Measurements from ENCODE around the gene NLGN1.

NLGN1 gene

GRCh38 chr3:173819368-173819767 lies 421.8 kb downstream of the NLGN1 start:
- ATAC-seq (ENCODE audit: low read depth) = no peak
- no peaks in the 10 kb centered on the region for H3K36me3 ChIP-seq (ENCODE audit: low read depth)

DNA sequence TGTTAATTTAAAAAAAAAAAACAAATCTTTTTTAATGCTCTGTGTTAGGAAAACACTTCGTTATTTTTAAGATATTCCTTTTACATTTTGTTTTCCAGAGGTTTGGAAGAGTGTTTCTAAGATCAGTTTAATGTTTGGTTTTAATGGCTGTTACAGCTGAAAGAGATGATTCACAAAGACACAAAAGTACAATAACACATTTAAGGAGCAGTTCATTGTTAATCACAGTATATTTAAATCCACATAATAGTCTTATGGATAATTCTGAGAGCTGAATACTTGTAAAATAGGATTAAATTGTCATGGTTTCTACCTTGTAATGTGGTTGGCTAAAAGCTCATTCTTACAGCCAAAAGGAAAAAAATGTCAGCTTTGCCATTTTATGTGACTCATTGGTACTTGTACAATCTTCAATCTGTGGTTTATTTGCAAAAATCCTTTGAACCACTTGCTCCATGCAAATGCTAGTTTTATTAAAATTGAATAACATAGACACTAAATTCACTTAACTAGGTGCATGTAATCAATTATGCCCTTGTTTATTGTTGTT lies 426.4 kb downstream of the NLGN1 start:
- no peak for ATAC-seq (ENCODE audit: low read depth)
- no peak for TF ChIP-seq CTCF (IDR thresholded peaks at IDR 0.05; ENCODE audit: poor library complexity, severe bottlenecking)
- Histone ChIP-seq H3K4me3 (ENCODE audit: severe bottlenecking) (no peak overlapping the region), H3K36me3 (ENCODE audit: low read depth) (no peaks in the 10 kb centered on the region), H3K27me3 (ENCODE audit: insufficient read depth, poor library complexity, severe bottlenecking) (no peaks in the 10 kb centered on the region), H3K4me1 (ENCODE audit: insufficient read depth, poor library complexity, severe bottlenecking) (no peaks in the 10 kb centered on the region), H3K9me3 (ENCODE audit: severe bottlenecking) (no peaks in the 10 kb centered on the region), H3K27ac (ENCODE audit: poor library complexity, severe bottlenecking) (no peak overlapping the region)
- no peak for DNase-seq (ENCODE audit: low spot score)

More at GRCh38 chr3:173819368-173819767, 421.8 kb downstream of the NLGN1 start:
- no peak for TF ChIP-seq CTCF (IDR thresholded peaks at IDR 0.05; ENCODE audit: poor library complexity, severe bottlenecking)
- no peak overlapping the region for H3K4me3 ChIP-seq (ENCODE audit: severe bottlenecking)
- DNase-seq (ENCODE audit: low spot score) = no peak
- H3K4me1 ChIP-seq (ENCODE audit: insufficient read depth, poor library complexity, severe bottlenecking) = no peaks in the 10 kb centered on the region
- no peak overlapping the region for H3K27ac ChIP-seq (ENCODE audit: poor library complexity, severe bottlenecking)
- no peaks in the 10 kb centered on the region for H3K27me3 ChIP-seq (ENCODE audit: insufficient read depth, poor library complexity, severe bottlenecking)
- H3K9me3 ChIP-seq (ENCODE audit: severe bottlenecking) = no peaks in the 10 kb centered on the region

DNA sequence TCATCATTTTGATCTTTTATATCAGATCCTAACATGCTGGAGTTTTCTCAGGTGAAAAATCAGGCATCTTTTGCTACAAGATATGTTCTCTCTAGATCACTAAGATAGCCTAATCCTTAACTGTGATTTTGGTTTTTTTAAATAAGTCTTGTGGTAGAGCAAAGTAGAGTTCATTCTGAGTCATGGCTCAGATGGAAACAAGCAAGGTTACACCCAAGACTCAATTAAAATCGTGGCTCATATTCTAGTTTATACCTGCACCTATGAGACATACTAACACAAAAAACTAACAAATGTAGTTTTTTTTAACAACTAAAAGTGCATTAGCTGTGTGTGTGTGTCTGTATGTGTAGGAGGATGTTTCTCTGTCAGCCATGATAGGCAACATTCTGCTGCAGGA lies 428.2 kb downstream of the NLGN1 start:
- DNase-seq (ENCODE audit: low spot score) (no peak), ATAC-seq (ENCODE audit: low read depth) (no peak)
- H3K27me3 ChIP-seq (ENCODE audit: insufficient read depth, poor library complexity, severe bottlenecking) = no peaks in the 10 kb centered on the region
- H3K4me3 ChIP-seq (ENCODE audit: severe bottlenecking) = no peak overlapping the region
- H3K27ac ChIP-seq (ENCODE audit: poor library complexity, severe bottlenecking) = no peak overlapping the region
- no peak for TF ChIP-seq CTCF (IDR thresholded peaks at IDR 0.05; ENCODE audit: poor library complexity, severe bottlenecking)
- no peaks in the 10 kb centered on the region for H3K4me1 ChIP-seq (ENCODE audit: insufficient read depth, poor library complexity, severe bottlenecking)
- no peaks in the 10 kb centered on the region for H3K36me3 ChIP-seq (ENCODE audit: low read depth)
- H3K9me3 ChIP-seq (ENCODE audit: severe bottlenecking) = no peaks in the 10 kb centered on the region

- ATAC-seq (ENCODE audit: low read depth) (no peak), DNase-seq (ENCODE audit: low spot score) (no peak)
- Histone ChIP-seq H3K27me3 (ENCODE audit: insufficient read depth, poor library complexity, severe bottlenecking) (no peaks in the 10 kb centered on the region), H3K4me1 (ENCODE audit: insufficient read depth, poor library complexity, severe bottlenecking) (no peaks in the 10 kb centered on the region), H3K36me3 (ENCODE audit: low read depth) (no peaks in the 10 kb centered on the region), H3K4me3 (ENCODE audit: severe bottlenecking) (no peak overlapping the region), H3K9me3 (ENCODE audit: severe bottlenecking) (no peaks in the 10 kb centered on the region), H3K27ac (ENCODE audit: poor library complexity, severe bottlenecking) (no peak overlapping the region)
- TF ChIP-seq CTCF (IDR thresholded peaks at IDR 0.05; ENCODE audit: poor library complexity, severe bottlenecking) = no peak
Observed at GRCh38 chr3:173826416-173826815, 428.9 kb downstream of the NLGN1 start.

DNA sequence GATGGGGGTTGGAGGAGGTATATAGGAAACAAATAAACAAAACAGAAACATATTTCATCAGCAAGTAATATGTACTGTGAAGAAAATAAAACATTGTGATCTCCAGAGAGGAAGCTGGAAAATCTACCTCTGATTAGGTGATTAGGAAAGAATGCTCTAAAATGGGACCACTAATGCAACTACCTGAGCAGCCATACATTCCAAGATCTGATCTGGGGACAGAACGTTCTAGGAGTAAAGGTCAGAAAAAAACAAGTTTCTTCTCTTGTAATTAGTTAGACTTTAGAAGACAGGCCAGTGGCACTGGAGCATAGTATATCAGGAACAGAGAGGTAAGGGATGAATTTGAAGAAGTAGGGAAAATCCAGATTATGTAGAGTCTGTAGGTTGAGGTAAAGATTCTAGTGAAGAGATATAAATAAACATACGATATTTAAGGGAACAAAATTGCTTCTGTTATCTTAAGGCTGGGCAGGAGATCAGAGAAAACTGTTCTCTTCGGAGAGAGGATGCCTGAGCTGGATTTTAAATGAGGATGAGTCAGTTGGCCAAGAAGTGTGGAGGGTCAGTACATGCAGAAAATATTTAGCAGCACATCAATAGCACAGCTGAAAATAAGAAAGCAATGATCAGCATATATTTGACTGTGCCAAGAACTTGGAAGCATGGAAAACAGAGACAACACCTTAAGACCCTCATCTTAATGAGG lies 429.5 kb downstream of the NLGN1 start:
- Histone ChIP-seq H3K9me3 (ENCODE audit: severe bottlenecking) (no peaks in the 10 kb centered on the region), H3K4me3 (ENCODE audit: severe bottlenecking) (no peak overlapping the region), H3K27me3 (ENCODE audit: insufficient read depth, poor library complexity, severe bottlenecking) (no peaks in the 10 kb centered on the region), H3K27ac (ENCODE audit: poor library complexity, severe bottlenecking) (no peak overlapping the region), H3K36me3 (ENCODE audit: low read depth) (no peaks in the 10 kb centered on the region), H3K4me1 (ENCODE audit: insufficient read depth, poor library complexity, severe bottlenecking) (no peaks in the 10 kb centered on the region)
- DNase-seq (ENCODE audit: low spot score) = no peak
- no peak for TF ChIP-seq CTCF (IDR thresholded peaks at IDR 0.05; ENCODE audit: poor library complexity, severe bottlenecking)
- ATAC-seq (ENCODE audit: low read depth) = no peak

All from RWPE2 (cell line).